Stimulated activated naive CD8-positive, alpha-beta T cell treated with anti-CD3 and anti-CD28 coated beads, Interleukin-15, Interleukin-2, amounts not matched to agents 100 ng/mL and 50 ng/mL, for 24 hours (primary cell): Measurements from ENCODE around the gene SSU72.

Source experiments
- H3K27ac Mint-ChIP-seq: one replicate; pipeline ENCODE4 v1.8.0; 2021; ENCODE audit warnings: mild to moderate bottlenecking, mixed read lengths
- H3K27me3 Mint-ChIP-seq: one replicate; pipeline ENCODE4 v1.8.0; 2021; ENCODE audit warnings: mixed read lengths
- H3K36me3 Mint-ChIP-seq: one replicate; pipeline ENCODE4 v1.8.0; 2021; ENCODE audit warnings: low read depth, mixed read lengths
- H3K4me1 Mint-ChIP-seq: one replicate; pipeline ENCODE4 v1.8.0; 2021; ENCODE audit warnings: low read depth, mixed read lengths
- H3K4me3 Mint-ChIP-seq: one replicate; pipeline ENCODE4 v1.8.0; 2021; ENCODE audit warnings: mild to moderate bottlenecking, mixed read lengths
- H3K9me3 Mint-ChIP-seq: one replicate; pipeline ENCODE4 v1.8.0; 2021; ENCODE audit warnings: mixed read lengths

Gene SSU72

DNA sequence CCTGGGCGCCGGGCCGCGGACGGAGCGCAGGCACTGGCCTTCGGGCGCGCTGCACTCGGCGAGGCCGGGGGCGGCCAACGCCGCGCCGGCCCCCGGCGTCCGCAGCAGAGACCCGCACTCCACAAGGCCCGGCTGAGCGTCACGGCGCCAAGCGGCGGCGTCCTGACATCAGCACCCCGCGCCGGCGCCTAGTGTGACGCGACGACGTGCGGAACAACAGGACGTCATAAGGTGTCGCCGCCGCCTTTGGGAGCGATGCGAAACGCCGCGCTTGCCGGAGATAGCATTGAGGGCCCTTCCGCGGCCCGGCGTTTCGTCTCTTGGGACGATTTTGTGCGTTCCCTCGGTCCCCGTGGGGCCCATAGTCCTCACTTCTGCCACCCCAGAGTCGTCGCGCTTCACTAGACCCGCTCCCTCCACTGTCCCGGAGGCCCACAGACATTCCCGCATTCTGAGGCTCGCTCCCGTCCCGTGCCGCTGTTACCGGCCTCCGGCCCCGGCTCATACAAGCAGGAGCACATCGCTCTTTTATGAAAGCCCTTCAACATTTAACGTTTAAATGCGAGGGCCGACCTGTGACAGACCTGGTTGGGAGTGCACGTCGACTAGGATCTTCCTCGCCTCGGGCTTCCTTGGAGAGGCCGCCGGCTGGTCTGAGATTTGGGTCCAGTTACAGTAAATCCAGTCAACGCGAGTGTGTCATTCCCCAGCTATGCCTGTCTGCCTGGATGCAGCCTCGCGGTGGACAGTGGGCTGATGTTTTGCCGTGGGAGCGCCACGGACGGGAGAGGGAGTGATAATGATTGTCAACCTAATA, at the start of gene SSU72:
Gene SSU72 (minus strand): TSS at position 143 of the 817 bp plus-strand sequence. CDS start 306 bp downstream, outside the sequence.
- Mint-ChIP-seq H3K9me3 (no peaks in the 10 kb centered on the region), H3K4me3 (peak within 1 kb of the TSS; percentile 99), H3K27me3 (no peaks in the 10 kb centered on the region), H3K27ac (peak within 1 kb of the TSS; percentile 99), H3K36me3 (peaks cover 27% of the 10 kb centered on the region), H3K4me1 (peaks cover 42% of the 10 kb centered on the region)

DNA sequence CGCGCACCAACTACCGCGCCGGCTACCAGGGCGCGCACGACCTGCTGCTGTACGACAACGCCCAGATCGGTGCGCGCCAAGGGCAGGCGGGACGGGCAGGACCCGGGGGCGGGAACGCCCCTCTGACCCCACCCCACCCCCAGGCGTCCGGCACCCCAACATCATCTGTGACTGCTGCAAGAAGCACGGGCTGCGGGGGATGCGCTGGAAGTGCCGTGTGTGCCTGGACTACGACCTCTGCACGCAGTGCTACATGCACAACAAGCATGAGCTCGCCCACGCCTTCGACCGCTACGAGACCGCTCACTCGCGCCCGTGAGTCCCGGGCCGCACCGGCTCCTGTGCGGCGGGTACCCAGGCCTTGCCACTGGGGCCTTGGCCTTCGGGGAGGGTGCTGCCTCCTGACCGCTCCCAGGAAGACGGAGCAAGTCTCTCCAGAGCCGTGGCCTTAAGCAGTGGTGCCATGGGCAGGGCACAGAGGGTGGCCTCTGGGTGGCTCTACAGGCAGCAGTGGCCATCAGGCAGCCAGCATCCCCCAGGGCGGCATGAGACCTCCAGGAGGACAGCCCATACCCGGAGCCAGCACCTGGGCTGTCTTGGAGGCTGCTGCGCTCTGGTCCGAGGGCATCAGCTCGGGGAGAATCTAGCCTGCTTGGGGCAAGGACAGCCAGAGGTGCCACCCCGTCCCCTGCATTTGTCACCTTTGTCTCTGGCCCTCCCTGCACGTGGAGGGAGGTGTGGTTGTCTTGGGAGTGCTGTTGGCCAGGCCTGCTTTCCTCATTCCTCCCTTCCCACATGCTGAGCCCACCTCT, 49.2 kb upstream of the SSU72 start:
- H3K27me3 Mint-ChIP-seq: no peaks in the 10 kb centered on the region
- H3K4me1 Mint-ChIP-seq: no peaks in the 10 kb centered on the region
- H3K36me3 Mint-ChIP-seq: no peaks in the 10 kb centered on the region
- H3K27ac Mint-ChIP-seq: no peak overlapping the region
- H3K9me3 Mint-ChIP-seq: no peaks in the 10 kb centered on the region
- no peak overlapping the region for H3K4me3 Mint-ChIP-seq

DNA sequence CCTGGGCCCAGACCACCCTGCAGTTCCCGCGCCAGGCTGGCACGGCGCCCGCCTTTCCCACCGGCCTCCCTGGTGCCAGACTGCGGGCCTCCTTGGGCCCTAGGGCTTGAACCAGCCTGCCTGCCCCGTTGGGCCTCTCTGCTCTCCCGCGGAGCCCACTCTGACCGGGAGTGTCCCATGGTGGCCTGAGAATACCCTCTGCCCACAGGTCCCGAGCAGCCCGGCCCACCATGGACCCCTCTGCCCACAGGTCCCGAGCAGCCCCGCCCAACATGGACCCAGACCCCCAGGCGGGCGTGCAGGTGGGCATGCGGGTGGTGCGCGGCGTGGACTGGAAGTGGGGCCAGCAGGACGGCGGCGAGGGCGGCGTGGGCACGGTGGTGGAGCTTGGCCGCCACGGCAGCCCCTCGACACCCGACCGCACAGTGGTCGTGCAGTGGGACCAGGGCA, 48.5 kb upstream of the SSU72 start:
- Mint-ChIP-seq H3K27me3 (no peaks in the 10 kb centered on the region), H3K4me1 (no peaks in the 10 kb centered on the region), H3K27ac (no peak overlapping the region), H3K4me3 (no peak overlapping the region), H3K36me3 (no peaks in the 10 kb centered on the region), H3K9me3 (no peaks in the 10 kb centered on the region)

DNA sequence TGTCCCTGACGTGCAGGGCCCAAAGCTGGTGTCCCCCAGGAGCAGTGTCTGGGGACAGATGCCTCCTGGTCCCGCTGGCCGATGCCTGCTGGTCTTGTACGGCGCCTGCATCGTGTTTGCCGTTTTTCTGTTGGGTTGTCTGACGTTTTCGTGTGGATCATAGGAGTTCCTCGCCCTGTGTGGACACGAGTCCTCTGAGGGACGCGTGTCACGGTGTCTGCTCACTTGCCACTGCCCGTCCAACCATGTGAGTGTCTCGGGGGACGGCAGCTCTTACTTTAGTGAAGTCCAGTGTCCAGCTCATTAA, 48.1 kb upstream of the SSU72 start:
- Mint-ChIP-seq H3K27ac (no peak overlapping the region), H3K4me1 (no peaks in the 10 kb centered on the region), H3K27me3 (no peaks in the 10 kb centered on the region), H3K4me3 (no peak overlapping the region), H3K36me3 (no peaks in the 10 kb centered on the region), H3K9me3 (no peaks in the 10 kb centered on the region)

DNA sequence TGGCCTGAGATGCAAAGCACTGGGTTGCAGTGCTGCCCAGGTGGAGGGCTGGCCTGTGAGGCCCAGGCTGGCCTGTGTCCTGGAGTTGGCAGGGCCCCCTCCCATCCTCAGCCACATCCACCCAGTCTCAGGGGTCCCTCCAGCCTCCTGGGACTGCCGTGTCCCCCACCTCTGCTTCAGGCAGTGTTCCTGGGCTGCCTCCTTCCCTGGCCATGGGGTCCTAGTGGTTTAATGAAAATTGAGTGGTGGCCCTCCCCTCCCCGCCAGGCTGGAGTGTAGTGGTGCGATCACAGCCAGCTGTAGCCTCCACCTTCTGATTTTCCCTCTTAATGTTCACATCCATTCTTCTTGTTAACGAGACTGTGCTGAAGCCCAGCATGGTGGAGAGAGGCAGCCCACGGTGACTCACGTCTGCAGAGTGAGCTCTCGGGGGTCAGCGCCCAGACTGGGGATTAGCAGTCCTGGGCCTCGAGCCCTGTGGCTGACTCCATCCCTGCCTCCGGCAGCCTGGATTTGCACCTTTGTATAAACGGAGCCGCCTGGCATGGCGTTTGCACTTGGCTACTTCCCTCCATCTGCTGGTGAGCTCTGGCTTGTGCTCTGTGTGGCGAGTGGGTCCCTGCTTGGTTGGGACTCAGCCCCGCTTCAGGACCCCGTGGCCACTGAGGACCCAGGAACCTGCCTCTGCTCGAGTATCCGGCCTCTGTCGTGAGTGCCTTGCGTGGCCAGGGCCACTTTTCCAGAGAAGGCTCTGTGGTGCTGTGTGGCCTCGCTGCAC, 47.5 kb upstream of the SSU72 start:
- no peak overlapping the region for H3K27ac Mint-ChIP-seq
- no peaks in the 10 kb centered on the region for H3K36me3 Mint-ChIP-seq
- H3K27me3 Mint-ChIP-seq: no peaks in the 10 kb centered on the region
- peaks cover 5% of the 10 kb centered on the region for H3K4me1 Mint-ChIP-seq
- H3K9me3 Mint-ChIP-seq: no peaks in the 10 kb centered on the region
- no peak overlapping the region for H3K4me3 Mint-ChIP-seq

DNA sequence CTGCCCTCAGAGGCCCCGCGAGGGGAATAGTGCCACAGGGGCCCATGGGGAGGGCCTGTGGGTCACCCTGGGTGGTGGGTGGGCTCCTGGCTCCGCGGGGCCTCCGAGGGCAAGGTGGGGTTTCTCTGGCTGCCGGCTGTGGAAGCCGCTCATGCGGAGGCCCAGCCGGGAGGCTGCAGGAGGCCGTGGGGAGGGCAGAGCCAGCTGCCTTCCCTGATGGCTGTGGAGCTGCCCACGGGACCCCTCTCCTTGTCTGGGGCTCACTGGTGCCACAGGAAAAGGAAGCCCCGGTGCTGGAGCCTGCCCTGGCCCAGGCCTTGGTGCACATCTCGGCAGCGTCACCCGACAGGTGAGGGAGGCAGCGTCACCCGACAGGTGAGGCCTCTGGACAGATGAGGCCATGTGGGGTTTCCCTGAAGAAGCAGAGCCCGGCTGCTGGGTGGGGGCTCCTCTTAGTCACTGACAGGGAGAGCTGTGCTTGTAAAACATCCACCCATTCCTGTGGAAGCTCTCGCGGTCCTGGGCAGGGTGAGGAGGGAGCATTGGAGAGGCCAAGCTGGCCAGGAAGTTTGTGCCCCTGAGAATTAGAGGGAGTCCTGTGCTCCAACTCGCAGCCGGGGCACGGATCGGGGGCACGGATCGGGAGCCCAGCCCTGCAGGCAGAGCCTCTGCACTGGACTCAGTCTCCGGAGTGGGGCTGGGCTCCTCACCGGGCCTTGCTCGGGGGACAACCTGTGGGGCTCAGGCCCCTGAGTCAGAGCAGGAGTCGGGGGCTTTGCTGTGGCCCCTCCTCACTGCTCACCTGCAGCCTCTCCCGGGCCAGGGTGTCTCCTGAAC, 46.7 kb upstream of the SSU72 start:
- H3K27ac Mint-ChIP-seq: no peak overlapping the region
- no peak overlapping the region for H3K4me3 Mint-ChIP-seq
- H3K27me3 Mint-ChIP-seq: no peaks in the 10 kb centered on the region
- H3K4me1 Mint-ChIP-seq: peaks cover 10% of the 10 kb centered on the region
- no peaks in the 10 kb centered on the region for H3K9me3 Mint-ChIP-seq
- no peaks in the 10 kb centered on the region for H3K36me3 Mint-ChIP-seq

DNA sequence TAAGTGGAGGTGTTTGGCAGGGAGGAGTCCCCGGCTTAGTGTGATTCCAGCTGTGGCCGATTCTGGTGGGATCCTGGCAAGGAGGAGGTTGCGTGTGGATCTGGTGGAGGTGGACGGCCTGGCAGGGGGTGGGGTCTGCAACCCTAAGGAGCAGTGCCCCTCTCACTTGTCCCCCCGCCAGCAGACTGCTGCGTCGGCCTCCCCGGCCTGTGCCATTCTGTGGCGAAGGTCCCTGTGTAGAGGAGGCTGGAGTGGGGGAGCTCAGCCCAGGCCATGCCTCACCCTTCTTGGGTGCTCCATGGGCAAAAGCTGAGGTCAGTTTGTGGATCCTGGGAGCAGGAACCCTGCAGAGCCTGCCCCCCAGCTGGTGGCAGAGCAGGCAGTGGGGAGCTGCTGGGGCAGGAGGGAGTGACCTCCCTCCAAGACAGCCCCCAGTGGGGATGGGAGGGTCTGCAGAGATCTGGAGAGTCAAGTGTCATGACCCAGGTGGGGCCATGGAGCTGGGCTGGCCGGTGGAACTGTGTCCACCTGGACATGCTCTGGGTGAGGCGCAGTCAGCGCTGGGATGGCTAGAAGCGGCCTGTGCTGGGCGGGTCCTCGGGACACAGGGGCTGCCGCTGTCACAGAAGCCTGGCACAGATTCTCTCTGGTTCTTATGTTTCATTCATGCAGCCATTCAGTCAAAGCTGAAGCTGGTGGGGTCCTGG, 45.9 kb upstream of the SSU72 start:
- Mint-ChIP-seq H3K27ac (no peak overlapping the region), H3K36me3 (no peaks in the 10 kb centered on the region), H3K4me3 (no peak overlapping the region), H3K9me3 (no peaks in the 10 kb centered on the region), H3K27me3 (no peaks in the 10 kb centered on the region), H3K4me1 (peaks cover 11% of the 10 kb centered on the region)

DNA sequence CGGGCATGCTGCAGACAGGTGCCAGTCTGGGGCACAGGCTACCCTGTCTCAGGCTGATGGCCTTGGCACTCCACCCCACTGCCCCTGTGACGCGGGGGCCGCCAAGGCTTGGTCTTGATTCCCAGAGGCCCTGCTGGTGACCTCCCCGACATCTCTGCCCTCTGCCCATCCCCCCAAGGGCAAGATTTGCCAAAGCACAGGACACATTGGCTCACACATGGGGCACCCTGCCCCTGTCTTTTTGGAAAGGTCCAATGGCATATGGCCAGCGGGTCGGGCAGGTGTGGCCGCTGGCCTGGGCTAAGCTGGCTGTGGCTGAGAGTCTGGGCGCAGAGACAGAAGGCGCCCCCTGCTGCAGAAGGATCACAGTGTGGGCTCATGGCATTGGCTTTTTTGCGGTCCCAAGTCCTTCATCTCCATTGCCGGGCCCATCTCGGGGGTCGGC, 45.3 kb upstream of the SSU72 start:
- H3K9me3 Mint-ChIP-seq: no peaks in the 10 kb centered on the region

DNA sequence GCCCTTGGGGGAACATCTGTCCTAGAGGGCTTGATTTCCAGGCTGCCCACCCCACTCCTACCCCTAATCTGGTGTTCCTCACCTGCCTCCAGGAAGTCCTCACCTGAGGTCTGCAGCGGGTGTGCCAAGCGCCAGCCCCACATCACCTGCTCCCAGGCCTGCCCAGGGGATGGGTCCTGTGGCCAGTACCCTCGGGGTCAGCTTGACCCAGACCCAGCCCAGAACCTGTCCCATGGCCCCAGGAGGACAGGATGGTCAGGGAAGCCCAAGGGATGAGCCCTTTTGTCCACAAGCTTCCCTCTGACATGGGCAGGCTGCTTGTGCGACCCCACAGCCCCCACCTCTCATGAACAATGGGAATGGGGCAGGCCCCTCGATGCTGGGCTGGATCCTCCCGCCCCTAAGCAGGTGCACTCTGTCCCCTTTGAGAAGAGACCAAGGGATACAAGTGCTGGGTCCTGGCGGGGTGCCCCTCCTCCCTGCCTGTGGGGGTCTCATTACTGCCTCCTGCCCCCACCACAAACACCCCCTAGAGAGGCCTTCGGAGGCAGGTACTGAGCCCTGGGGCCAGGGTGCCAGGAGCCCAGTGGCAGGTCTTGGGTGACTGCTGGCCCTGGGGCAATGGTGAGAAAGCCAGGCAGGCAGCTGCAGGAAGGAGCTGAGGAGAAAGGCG, 43.9 kb upstream of the SSU72 start:
- peaks cover 5% of the 10 kb centered on the region for H3K36me3 Mint-ChIP-seq
- H3K9me3 Mint-ChIP-seq: no peaks in the 10 kb centered on the region
- H3K27me3 Mint-ChIP-seq: no peaks in the 10 kb centered on the region
- H3K27ac Mint-ChIP-seq: no peak overlapping the region
- peaks cover 26% of the 10 kb centered on the region for H3K4me1 Mint-ChIP-seq
- no peak overlapping the region for H3K4me3 Mint-ChIP-seq

More for the DNA sequence above, 45.3 kb upstream of the SSU72 start:
- Mint-ChIP-seq H3K36me3 (no peaks in the 10 kb centered on the region), H3K27ac (no peak overlapping the region), H3K27me3 (no peaks in the 10 kb centered on the region), H3K4me3 (no peak overlapping the region), H3K4me1 (peaks cover 12% of the 10 kb centered on the region)

DNA sequence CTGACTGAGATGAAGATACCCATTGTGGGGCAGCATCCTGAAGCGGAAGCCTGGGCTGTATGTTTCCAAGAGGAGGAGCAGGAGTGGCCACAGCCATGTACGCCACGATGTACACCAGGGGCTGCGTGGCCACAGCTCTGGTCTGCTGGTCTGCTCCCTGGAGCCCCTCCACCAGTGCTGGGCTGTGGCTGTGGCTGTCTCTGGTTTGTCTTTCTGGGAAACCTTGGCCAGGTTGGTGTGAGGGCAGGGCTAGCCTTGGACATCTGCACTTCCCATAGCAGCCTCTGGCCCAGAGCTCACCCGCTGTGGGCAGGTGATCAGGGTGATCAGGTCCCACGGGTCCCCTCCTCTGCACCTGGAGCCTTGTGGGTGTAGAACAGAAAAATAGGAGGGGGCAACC, 43.3 kb upstream of the SSU72 start:
- Mint-ChIP-seq H3K36me3 (peaks cover 7% of the 10 kb centered on the region), H3K4me1 (peaks cover 28% of the 10 kb centered on the region), H3K4me3 (peak overlapping the region; percentile 81), H3K27me3 (no peaks in the 10 kb centered on the region), H3K9me3 (no peaks in the 10 kb centered on the region), H3K27ac (no peak overlapping the region)

DNA sequence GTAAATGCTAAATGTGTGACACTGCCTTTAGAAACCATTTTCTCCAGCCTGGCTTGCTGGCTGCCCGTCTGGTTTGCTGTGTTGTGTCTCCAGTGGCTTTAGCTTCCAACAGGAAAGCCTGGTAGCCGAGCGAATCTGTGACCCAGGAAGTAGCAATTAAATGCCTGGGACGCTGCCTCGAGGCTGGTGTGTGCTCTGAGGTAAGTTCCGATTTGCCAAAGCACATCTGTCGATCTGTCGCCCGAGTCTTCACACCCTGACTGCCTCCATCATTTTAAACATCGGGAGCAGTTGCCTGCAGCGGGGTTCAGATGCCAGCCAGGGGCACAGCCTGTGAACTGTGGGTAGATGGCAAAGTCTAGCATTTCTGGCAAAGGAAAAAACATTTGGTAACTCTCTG, 42.9 kb upstream of the SSU72 start:
- Mint-ChIP-seq H3K4me1 (peaks cover 28% of the 10 kb centered on the region), H3K9me3 (no peaks in the 10 kb centered on the region), H3K4me3 (peak overlapping the region; percentile 81), H3K27me3 (no peaks in the 10 kb centered on the region), H3K36me3 (peaks cover 7% of the 10 kb centered on the region), H3K27ac (no peak overlapping the region)

DNA sequence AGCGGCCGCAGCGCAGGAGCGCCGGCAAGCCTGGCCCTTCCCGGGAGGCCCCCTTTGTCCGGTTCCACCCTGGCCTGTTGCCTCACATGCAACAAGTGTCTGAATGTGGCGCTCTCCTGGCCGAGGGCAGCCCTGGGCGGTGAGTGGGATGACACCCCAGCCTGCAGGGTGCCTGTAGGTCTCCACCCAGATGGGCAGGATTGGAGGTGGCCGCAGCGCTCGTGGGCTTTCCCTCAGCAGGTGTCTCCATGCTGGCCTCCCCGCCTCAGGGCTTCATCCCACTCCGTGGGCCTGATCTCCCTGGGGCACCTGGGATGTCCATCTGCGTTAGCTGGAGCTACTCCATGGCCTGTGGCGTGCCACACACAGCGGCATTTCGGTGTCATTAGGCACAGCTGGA, 42.2 kb upstream of the SSU72 start:
- H3K36me3 Mint-ChIP-seq: peaks cover 7% of the 10 kb centered on the region
- no peaks in the 10 kb centered on the region for H3K9me3 Mint-ChIP-seq
- no peaks in the 10 kb centered on the region for H3K27me3 Mint-ChIP-seq
- peaks cover 32% of the 10 kb centered on the region for H3K4me1 Mint-ChIP-seq
- H3K4me3 Mint-ChIP-seq: peak overlapping the region; percentile 81
- H3K27ac Mint-ChIP-seq: no peak overlapping the region

DNA sequence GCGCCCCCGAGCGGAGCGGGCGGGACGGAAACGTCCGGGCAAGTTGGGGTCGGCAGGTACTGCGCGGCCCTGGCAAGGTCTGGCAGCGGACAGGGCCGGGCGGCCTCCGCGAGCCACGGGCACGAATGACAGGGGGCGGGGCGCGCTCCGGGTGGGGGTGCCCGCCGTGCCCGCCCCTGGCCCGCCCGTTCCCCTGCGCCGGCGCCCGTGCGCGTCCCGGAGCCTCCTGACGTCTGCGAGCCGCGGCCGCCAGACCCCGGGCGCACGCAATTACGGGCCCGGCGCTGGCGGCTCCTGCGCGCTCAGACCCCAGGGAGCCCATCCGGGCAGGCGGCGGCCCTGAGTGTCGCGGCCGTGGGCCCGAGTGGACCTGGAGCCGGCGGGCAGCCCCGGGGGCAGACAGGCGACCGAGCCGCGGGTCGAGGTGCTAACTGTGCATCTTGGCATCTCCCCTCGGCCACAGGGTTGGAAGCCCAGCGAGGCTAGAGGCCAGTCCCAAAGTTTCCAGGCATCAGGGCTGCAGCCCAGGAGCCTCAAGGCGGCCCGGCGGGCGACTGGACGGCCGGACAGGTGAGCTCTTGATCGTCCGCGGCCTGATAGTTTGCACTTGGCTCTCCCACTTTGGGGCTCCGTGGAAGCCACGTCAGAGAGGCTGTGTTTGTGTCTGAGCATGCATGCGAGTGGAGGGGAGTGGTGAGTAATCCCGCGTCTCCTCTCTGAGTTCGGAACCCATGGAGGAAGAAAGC, 41.6 kb upstream of the SSU72 start:
- Mint-ChIP-seq H3K27me3 (no peaks in the 10 kb centered on the region), H3K36me3 (peaks cover 7% of the 10 kb centered on the region), H3K27ac (peak overlapping the region; percentile 72), H3K4me3 (peak overlapping the region; percentile 81), H3K4me1 (peaks cover 32% of the 10 kb centered on the region), H3K9me3 (no peaks in the 10 kb centered on the region)
